Measurements from ENCODE around the gene KCNJ12. TPM values are rescaled to one million over a fixed set of nuclear protein-coding genes. Genes with fewer than 3 reads are reported as not detected.

Gene KCNJ12
- total RNA-seq, 1 donor from 2014 or later, result 0.82 TPM

- DNase-seq (ENCODE audit: low spot score in 2 of 2) (no peak), FAIRE-seq (no peak)
These were observed 14.9 kb upstream of the KCNJ12 start for GRCh38 chr17:21361020-21361809.

GRCh38 chr17:21362331-21362931 is 13.7 kb upstream of the KCNJ12 start:
- FAIRE-seq (no peak), DNase-seq (ENCODE audit: low spot score in 2 of 2) (no peak)

- FAIRE-seq, result no peak
- DNase-seq (ENCODE audit: low spot score in 2 of 2), result no peak
These were observed 12.1 kb upstream of the KCNJ12 start for GRCh38 chr17:21363776-21364642.

- no peak for DNase-seq (ENCODE audit: low spot score in 2 of 2)
- FAIRE-seq, result no peak
These were observed 11.1 kb upstream of the KCNJ12 start for GRCh38 chr17:21365016-21365415.

- DNase-seq (ENCODE audit: low spot score in 2 of 2) (no peak), FAIRE-seq (no peak)
These were observed 7.5 kb upstream of the KCNJ12 start for GRCh38 chr17:21368545-21369246.

GRCh38 chr17:21369395-21369794 is 6.8 kb upstream of the KCNJ12 start:
- FAIRE-seq (no peak), DNase-seq (ENCODE audit: low spot score in 2 of 2) (no peak)

GRCh38 chr17:21370430-21370829 is 5.7 kb upstream of the KCNJ12 start:
- DNase-seq (ENCODE audit: low spot score in 2 of 2) (no peak), FAIRE-seq (no peak)

GRCh38 chr17:21371511-21372081 is 4.6 kb upstream of the KCNJ12 start:
- FAIRE-seq (no peak), DNase-seq (ENCODE audit: low spot score in 2 of 2) (no peak)

GRCh38 chr17:21372256-21372954 is 3.8 kb upstream of the KCNJ12 start:
- no peak for DNase-seq (ENCODE audit: low spot score in 2 of 2)
- FAIRE-seq, result no peak

GRCh38 chr17:21373036-21373435 is 3.1 kb upstream of the KCNJ12 start:
- FAIRE-seq (no peak), DNase-seq (ENCODE audit: low spot score in 2 of 2) (no peak)

- no peak for DNase-seq (ENCODE audit: low spot score in 2 of 2)
- no peak for FAIRE-seq
These were observed 2.3 kb upstream of the KCNJ12 start for GRCh38 chr17:21373696-21374440.

GRCh38 chr17:21374441-21375161 is 1.6 kb upstream of the KCNJ12 start:
- FAIRE-seq (no peak), DNase-seq (ENCODE audit: low spot score in 2 of 2) (no peak)

- no peak for FAIRE-seq
- no peak for DNase-seq (ENCODE audit: low spot score in 2 of 2)
These were observed 996 bp upstream of the KCNJ12 start for GRCh38 chr17:21375162-21375560.

GRCh38 chr17:21375757-21376080 is 438 bp upstream of the KCNJ12 start:
- DNase-seq (ENCODE audit: low spot score in 2 of 2) (no peak), FAIRE-seq (no peak)

- DNase-seq (ENCODE audit: low spot score in 2 of 2), result peak in 1 of 2 donors; percentile 46
- FAIRE-seq, result no peak
These were observed 868 bp downstream of the KCNJ12 start for GRCh38 chr17:21376759-21377690.

GRCh38 chr17:21377705-21378396 is 1.7 kb downstream of the KCNJ12 start:
- DNase-seq (ENCODE audit: low spot score in 2 of 2) (no peak), FAIRE-seq (no peak)

- DNase-seq (ENCODE audit: low spot score in 2 of 2) (no peak), FAIRE-seq (no peak)
These were observed 2.4 kb downstream of the KCNJ12 start for GRCh38 chr17:21378553-21378952.

All from frontal cortex (tissue), 4 donors.